Stimulated activated naive CD8-positive, alpha-beta T cell treated with anti-CD3 and anti-CD28 coated beads, Interleukin-15, Interleukin-2, amounts not matched to agents 100 ng/mL and 50 ng/mL, for 24 hours (primary cell): Measurements from ENCODE around the gene ENO2.
A peak's percentile ranks its signal among the peaks of the same experiment; 100 is the strongest.

ENCODE experiments used
- H3K27ac Mint-ChIP-seq: one replicate; pipeline ENCODE4 v1.8.0; 2021; ENCODE audit warnings: mild to moderate bottlenecking, mixed read lengths
- H3K27me3 Mint-ChIP-seq: one replicate; pipeline ENCODE4 v1.8.0; 2021; ENCODE audit warnings: mixed read lengths
- H3K36me3 Mint-ChIP-seq: one replicate; pipeline ENCODE4 v1.8.0; 2021; ENCODE audit warnings: low read depth, mixed read lengths
- H3K4me1 Mint-ChIP-seq: one replicate; pipeline ENCODE4 v1.8.0; 2021; ENCODE audit warnings: low read depth, mixed read lengths
- H3K4me3 Mint-ChIP-seq: one replicate; pipeline ENCODE4 v1.8.0; 2021; ENCODE audit warnings: mild to moderate bottlenecking, mixed read lengths
- H3K9me3 Mint-ChIP-seq: one replicate; pipeline ENCODE4 v1.8.0; 2021; ENCODE audit warnings: mixed read lengths

The ENO2 gene

DNA sequence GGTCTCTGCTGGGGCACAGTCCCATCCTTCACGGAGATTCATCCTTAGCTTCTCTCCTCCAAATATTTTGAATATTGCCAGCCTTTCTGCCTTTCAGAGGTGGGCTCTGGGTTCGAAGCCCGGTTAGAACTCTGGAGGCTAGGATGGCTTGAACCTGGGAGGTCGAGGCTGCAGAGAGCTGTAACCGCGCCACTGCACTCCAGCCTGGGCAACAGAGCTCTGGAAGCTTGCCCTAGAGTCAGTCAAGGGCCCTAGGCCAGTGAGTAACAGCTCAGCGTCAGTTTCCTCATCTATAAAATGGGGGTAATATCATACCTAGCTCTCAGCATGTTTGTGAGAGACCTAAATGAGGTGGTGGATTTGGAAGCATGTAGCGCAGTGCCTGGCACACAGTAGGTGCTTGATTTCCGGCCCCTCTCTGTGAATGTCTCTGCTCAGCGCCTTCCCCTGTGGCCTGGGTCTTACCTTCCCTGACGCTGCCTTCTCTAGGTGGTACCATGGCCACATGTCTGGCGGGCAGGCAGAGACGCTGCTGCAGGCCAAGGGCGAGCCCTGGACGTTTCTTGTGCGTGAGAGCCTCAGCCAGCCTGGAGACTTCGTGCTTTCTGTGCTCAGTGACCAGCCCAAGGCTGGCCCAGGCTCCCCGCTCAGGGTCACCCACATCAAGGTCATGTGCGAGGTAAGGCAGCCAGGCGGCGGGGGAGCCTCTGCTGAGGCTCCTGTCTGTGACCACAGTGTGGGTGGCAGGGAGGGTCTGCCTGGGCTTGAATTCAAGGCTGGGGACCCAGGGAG is 40.1 kb downstream of the ENO2 start:
- H3K4me1 Mint-ChIP-seq = peaks cover 81% of the 10 kb centered on the region
- no peaks in the 10 kb centered on the region for H3K27me3 Mint-ChIP-seq
- H3K36me3 Mint-ChIP-seq = peaks cover 73% of the 10 kb centered on the region
- H3K9me3 Mint-ChIP-seq = no peaks in the 10 kb centered on the region
- peak overlapping the region; percentile 99 for H3K27ac Mint-ChIP-seq
- H3K4me3 Mint-ChIP-seq = peak overlapping the region; percentile 98

- Mint-ChIP-seq H3K4me1 (peaks cover 81% of the 10 kb centered on the region), H3K9me3 (no peaks in the 10 kb centered on the region), H3K36me3 (peaks cover 78% of the 10 kb centered on the region), H3K27me3 (no peaks in the 10 kb centered on the region), H3K4me3 (peak overlapping the region; percentile 98), H3K27ac (peak overlapping the region; percentile 99)
These were observed 41.0 kb downstream of the ENO2 start for GRCh38 chr12:6955108-6956020.

- Mint-ChIP-seq H3K9me3 (no peaks in the 10 kb centered on the region), H3K4me3 (peak overlapping the region; percentile 98), H3K4me1 (peaks cover 81% of the 10 kb centered on the region), H3K27me3 (no peaks in the 10 kb centered on the region), H3K36me3 (peaks cover 86% of the 10 kb centered on the region), H3K27ac (peak overlapping the region; percentile 99)
These were observed 41.8 kb downstream of the ENO2 start for GRCh38 chr12:6956021-6956727.

DNA sequence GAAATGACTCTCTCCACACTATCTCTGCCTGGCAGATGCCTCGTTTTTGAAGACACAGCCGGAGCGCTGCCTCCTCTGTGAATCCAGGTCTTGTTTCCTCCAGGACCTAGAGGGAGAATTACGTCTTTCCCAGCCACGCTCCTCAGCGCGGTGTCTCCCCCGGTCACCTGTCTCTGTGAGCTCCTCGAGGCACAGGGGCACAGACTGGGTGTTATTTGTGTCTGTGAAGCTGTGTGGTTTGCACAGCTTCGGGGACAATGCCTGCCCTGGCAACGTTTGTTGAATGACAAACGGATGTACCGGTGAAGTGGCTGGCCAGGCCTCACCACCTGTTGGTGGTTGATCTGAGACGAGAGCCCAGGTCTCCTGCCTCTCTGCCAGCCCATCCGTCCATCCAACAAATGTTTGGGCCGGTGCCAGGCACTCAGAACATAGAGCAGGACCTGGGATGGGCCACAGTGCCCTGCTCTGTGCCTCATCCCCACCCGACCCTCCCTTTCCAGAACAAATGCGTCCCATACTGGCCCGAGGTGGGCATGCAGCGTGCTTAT is 42.8 kb downstream of the ENO2 start:
- Mint-ChIP-seq H3K4me1 (peaks cover 92% of the 10 kb centered on the region), H3K27ac (peak overlapping the region; percentile 99), H3K27me3 (no peaks in the 10 kb centered on the region), H3K4me3 (peak overlapping the region; percentile 98), H3K36me3 (peaks cover 93% of the 10 kb centered on the region), H3K9me3 (no peaks in the 10 kb centered on the region)

- Mint-ChIP-seq H3K4me1 (peaks cover 98% of the 10 kb centered on the region), H3K4me3 (peak overlapping the region; percentile 98), H3K27me3 (no peaks in the 10 kb centered on the region), H3K36me3 (peaks cover 86% of the 10 kb centered on the region), H3K9me3 (no peaks in the 10 kb centered on the region), H3K27ac (peak overlapping the region; percentile 99)
These were observed 43.6 kb downstream of the ENO2 start for GRCh38 chr12:6957741-6958608.

DNA sequence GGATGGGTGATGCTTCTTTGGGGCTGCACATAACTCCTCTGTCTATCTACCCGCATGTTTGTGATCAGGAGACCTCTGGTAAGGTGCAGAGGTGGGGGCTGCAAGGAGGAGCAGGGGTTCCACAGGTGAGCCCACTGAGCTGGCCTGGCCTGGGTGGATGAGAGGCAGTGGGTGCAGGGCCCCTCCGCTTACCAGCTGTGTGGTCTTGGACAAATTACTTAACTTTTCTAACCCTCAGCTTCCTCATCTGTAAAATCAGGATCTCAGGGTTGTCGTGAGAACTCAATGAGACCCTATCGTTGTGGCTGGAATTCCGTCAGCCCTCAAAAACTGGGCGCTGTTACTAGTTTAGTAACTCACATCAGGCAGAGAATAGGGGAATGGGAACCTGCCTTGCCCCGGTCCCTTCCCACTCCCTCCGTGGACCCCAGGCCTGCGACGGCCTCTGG is 44.3 kb downstream of the ENO2 start:
- H3K4me3 Mint-ChIP-seq = peak overlapping the region; percentile 98

GRCh38 chr12:6959058-6959804 is 44.9 kb downstream of the ENO2 start:
- Mint-ChIP-seq H3K9me3 (no peaks in the 10 kb centered on the region), H3K4me1 (peaks cover 92% of the 10 kb centered on the region), H3K36me3 (peaks cover 76% of the 10 kb centered on the region), H3K27ac (peak overlapping the region; percentile 99), H3K27me3 (no peaks in the 10 kb centered on the region), H3K4me3 (peak overlapping the region; percentile 98)

More for the DNA sequence above, 44.3 kb downstream of the ENO2 start:
- Mint-ChIP-seq H3K27me3 (no peaks in the 10 kb centered on the region), H3K36me3 (peaks cover 80% of the 10 kb centered on the region), H3K27ac (peak overlapping the region; percentile 99), H3K4me1 (peaks cover 93% of the 10 kb centered on the region), H3K9me3 (no peaks in the 10 kb centered on the region)

DNA sequence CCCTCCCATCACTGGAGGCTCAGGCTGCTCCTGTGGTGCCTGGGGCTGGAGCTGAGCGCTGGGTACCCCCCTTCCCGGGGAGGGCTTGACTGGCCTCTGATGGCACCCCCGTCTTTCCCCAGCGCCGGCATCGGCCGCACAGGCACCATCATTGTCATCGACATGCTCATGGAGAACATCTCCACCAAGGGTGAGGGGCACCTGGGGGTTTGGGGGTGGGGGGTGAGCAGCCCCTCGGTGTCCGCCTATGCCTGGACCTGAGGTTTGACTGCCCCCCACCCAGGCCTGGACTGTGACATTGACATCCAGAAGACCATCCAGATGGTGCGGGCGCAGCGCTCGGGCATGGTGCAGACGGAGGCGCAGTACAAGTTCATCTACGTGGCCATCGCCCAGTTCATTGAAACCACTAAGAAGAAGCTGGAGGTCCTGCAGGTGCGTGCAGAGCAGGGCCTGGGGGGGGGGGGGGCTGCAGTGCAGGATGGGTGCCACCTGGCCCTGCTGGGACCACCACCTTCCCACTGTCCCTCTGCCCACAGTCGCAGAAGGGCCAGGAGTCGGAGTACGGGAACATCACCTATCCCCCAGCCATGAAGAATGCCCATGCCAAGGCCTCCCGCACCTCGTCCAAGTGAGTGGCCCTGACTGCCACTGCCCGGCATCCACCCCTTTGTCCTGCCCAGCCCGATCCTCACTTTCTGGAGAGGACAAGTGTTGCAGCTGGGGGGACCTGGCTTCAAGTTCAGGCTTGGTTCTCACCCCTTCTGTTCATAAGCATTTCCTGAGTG is 45.6 kb downstream of the ENO2 start:
- no peaks in the 10 kb centered on the region for H3K27me3 Mint-ChIP-seq
- H3K27ac Mint-ChIP-seq = peak overlapping the region; percentile 99
- peaks cover 92% of the 10 kb centered on the region for H3K4me1 Mint-ChIP-seq
- peak overlapping the region; percentile 98 for H3K4me3 Mint-ChIP-seq
- peaks cover 72% of the 10 kb centered on the region for H3K36me3 Mint-ChIP-seq
- H3K9me3 Mint-ChIP-seq = no peaks in the 10 kb centered on the region

DNA sequence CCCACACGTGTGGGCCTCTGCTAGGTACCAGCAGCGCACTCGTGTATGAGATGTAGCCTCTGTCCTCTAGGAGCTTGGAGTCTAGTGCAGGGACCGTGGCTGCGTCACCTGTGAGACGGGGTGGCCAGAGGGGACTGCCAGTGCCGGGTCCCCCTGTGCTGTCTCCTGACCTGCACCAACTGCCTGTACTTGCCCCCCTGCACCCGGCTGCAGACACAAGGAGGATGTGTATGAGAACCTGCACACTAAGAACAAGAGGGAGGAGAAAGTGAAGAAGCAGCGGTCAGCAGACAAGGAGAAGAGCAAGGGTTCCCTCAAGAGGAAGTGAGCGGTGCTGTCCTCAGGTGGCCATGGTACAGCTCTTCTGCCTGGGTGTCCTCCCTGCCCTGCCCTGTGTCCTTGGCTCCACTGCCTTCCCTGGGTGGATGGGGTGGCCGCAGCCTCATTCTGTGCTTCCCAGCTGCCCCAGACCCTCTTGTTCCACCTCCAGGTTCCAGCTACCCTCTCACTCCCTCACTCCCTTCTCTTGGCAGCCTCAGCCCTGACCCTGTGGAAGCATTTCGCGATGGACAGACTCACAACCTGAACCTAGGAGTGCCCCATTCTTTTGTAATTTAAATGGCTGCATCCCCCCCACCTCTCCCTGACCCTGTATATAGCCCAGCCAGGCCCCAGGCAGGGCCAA is 46.4 kb downstream of the ENO2 start:
- Mint-ChIP-seq H3K9me3 (no peaks in the 10 kb centered on the region), H3K4me3 (peak overlapping the region; percentile 98), H3K36me3 (peaks cover 72% of the 10 kb centered on the region), H3K27ac (peak overlapping the region; percentile 95), H3K27me3 (no peaks in the 10 kb centered on the region), H3K4me1 (peaks cover 92% of the 10 kb centered on the region)

GRCh38 chr12:6961278-6961694 is 46.9 kb downstream of the ENO2 start:
- peaks cover 72% of the 10 kb centered on the region for H3K36me3 Mint-ChIP-seq
- peak overlapping the region; percentile 98 for H3K4me3 Mint-ChIP-seq
- H3K4me1 Mint-ChIP-seq = peaks cover 92% of the 10 kb centered on the region
- H3K9me3 Mint-ChIP-seq = no peaks in the 10 kb centered on the region
- H3K27ac Mint-ChIP-seq = peak overlapping the region; percentile 95
- H3K27me3 Mint-ChIP-seq = no peaks in the 10 kb centered on the region

DNA sequence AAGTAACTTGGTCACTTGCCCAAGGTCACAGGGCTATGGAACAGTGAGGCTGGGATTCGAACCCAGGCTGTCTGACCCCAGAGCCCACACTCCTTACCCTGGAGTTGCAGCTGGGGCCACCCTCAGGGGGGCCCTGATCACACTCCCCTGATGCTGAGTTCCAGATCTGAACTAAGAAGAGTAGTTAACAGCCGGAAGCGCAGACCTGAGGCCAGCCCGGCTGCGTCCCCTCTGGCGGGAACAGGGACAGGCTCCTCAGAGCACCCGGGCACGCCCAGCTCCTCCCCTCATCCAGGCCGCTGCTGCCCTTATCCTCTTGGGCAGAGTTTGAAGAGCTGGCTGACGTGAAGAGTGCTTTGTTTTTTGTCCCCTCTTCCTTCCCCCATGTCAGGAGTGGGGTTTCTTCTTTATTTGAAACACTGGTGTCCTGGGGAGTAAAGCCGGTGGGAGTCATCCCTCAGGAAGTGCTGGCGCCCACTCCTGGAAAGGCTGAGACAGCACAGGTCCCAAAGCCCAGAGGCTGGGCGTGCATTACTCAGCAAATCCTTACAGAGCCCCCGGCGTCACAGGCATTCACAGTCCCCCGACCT is 47.4 kb downstream of the ENO2 start:
- Mint-ChIP-seq H3K36me3 (peaks cover 71% of the 10 kb centered on the region), H3K4me3 (peak overlapping the region; percentile 98), H3K27me3 (no peaks in the 10 kb centered on the region), H3K4me1 (peaks cover 92% of the 10 kb centered on the region), H3K9me3 (no peaks in the 10 kb centered on the region), H3K27ac (peak overlapping the region; percentile 95)
